Neural crest cell (in vitro differentiated cells): ENCODE results near the gene GRK5. TPM values are rescaled to one million over a fixed set of nuclear protein-coding genes. Genes with fewer than 3 reads are reported as not detected.
"Not testable (repeated sequence)": the region's sequence is repeated elsewhere in the genome, so short reads cannot be mapped to it uniquely, and the experiment has no call there.

Experiments
- DNase-seq: peaks from one replicate; pipeline ENCODE4 v3.0.0; 2021; ENCODE audit warnings: low read depth, mixed read lengths, low spot score
- H3K27ac Mint-ChIP-seq: one replicate; pipeline ENCODE4 v1.8.0; 2021; ENCODE audit warnings: mild to moderate bottlenecking, mixed read lengths; ENCODE audit not compliant: unreplicated experiment
- H3K27me3 Mint-ChIP-seq: 2 replicates; pipeline ENCODE4 v1.8.0; 2021; ENCODE audit warnings: low read depth, mild to moderate bottlenecking, mixed read lengths
- H3K36me3 Mint-ChIP-seq: 2 replicates; pipeline ENCODE4 v1.8.0; 2021; ENCODE audit warnings: low read depth, mild to moderate bottlenecking, mixed read lengths
- H3K4me1 Mint-ChIP-seq: 2 replicates; pipeline ENCODE4 v1.8.0; 2021; ENCODE audit warnings: mixed read lengths
- H3K4me3 Mint-ChIP-seq: one replicate; pipeline ENCODE4 v1.8.0; 2021; ENCODE audit warnings: mild to moderate bottlenecking, mixed read lengths
- H3K9me3 Mint-ChIP-seq: 2 replicates; pipeline ENCODE4 v1.8.0; 2021; ENCODE audit warnings: mixed read lengths
- total RNA-seq: library from RNA; stranded (reverse); gene quantifications from 2 replicates; pipeline ENCODE4 v1.2.1, GENCODE V29; 2021
- TF ChIP-seq, protein P1 (sequence below): fragments of 200-600 bp; sonication (generic); conservative IDR thresholded peaks from 2 replicates; pipeline ENCODE4 v1.5.0; 2021; ENCODE audit warnings: antibody characterized with exemption, mild to moderate bottlenecking

Gene GRK5
- total RNA-seq, 1 donor from 2014 or later: 13.5 TPM

DNA sequence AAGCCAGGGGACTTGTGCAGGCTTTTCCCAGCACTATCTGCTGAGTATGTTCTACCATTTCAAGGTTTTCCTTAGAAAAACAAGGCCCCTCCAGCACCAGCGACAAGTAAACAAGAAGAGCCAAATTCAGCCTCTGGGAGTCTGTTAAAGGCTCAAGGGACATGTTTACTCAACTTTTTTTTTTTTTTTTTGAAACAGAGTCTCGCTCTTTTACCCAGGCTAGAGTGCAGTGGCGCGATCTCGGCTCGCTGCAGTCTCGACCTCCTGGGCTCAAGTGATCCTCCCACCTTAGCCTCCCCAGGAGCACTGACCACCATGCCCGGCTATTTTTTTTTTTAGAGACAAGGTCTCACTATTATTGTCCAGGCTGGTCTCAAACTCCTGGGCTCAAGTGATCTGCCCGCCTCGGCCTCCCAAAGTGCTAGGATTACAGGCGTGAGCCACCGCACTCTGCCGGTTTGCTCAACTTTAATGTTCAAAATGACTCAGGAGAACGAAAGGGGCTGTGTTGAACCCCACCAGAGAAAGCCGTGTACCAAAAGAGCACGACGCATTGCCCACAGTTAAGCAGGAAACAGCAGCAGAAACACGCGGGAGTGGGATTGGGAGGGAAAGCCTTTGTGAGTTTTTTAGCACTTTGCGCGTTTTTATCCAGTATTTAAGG, 29.5 kb upstream of the GRK5 start:
- Mint-ChIP-seq H3K4me3 (peak overlapping the region; percentile 99), H3K9me3 (no peaks in the 10 kb centered on the region), H3K27me3 (no peaks in the 10 kb centered on the region), H3K4me1 (peaks cover 35% of the 10 kb centered on the region), H3K36me3 (peaks cover 9% of the 10 kb centered on the region), H3K27ac (peak overlapping the region; percentile 100)
- DNase-seq: no peak
- TF ChIP-seq, protein P1, sequence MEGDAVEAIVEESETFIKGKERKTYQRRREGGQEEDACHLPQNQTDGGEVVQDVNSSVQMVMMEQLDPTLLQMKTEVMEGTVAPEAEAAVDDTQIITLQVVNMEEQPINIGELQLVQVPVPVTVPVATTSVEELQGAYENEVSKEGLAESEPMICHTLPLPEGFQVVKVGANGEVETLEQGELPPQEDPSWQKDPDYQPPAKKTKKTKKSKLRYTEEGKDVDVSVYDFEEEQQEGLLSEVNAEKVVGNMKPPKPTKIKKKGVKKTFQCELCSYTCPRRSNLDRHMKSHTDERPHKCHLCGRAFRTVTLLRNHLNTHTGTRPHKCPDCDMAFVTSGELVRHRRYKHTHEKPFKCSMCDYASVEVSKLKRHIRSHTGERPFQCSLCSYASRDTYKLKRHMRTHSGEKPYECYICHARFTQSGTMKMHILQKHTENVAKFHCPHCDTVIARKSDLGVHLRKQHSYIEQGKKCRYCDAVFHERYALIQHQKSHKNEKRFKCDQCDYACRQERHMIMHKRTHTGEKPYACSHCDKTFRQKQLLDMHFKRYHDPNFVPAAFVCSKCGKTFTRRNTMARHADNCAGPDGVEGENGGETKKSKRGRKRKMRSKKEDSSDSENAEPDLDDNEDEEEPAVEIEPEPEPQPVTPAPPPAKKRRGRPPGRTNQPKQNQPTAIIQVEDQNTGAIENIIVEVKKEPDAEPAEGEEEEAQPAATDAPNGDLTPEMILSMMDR: no peak

DNA sequence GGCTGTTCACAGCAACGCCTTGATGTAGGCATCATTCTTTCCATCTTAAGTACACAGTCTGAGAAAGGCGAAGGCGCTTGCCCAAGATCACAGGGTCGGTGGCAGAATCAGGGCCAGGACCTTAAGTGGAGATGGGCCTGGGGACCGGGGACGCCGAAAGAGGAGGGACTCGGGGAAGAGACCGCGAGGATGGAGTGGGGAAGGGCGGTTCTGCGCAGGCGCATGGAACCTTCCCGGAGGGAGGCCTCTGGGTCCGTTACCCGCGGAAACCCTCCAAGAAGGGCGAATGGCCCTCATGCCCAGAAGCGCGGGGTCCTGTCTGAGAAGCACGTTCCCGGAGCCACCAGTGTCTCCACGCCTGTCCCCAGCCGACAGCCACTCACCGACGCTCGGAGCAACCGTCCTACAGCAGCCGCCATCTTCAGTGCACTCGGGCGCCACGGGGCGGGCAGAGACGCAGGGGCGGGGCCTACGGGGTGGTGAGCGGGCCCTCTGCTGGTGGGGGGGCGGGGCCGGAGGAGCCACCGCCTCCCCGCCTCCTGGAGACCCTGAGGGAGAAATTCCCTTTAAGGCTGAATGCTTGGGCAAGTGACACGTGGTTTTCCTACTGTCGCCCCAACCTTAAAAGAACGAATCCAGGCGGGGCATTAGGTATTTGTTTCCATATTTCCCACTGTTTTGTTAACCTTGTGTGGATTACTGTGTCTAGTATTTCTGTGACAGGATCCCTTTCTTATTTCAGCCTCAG, 28.8 kb upstream of the GRK5 start, which contains the start of gene PRDX3:
Gene PRDX3, minus strand, starts transcription at position 441 of the 748 bp plus-strand sequence. Its CDS starts 22 bp downstream, at position 419.
- Mint-ChIP-seq H3K4me3 (peak within 1 kb of the TSS; percentile 99), H3K36me3 (peaks cover 9% of the 10 kb centered on the region), H3K27me3 (no peaks in the 10 kb centered on the region), H3K4me1 (peaks cover 35% of the 10 kb centered on the region), H3K27ac (peak within 1 kb of the TSS; percentile 100), H3K9me3 (no peaks in the 10 kb centered on the region)
- TF ChIP-seq, protein P1: peak; percentile 20
- DNase-seq: peak; percentile 94

DNA sequence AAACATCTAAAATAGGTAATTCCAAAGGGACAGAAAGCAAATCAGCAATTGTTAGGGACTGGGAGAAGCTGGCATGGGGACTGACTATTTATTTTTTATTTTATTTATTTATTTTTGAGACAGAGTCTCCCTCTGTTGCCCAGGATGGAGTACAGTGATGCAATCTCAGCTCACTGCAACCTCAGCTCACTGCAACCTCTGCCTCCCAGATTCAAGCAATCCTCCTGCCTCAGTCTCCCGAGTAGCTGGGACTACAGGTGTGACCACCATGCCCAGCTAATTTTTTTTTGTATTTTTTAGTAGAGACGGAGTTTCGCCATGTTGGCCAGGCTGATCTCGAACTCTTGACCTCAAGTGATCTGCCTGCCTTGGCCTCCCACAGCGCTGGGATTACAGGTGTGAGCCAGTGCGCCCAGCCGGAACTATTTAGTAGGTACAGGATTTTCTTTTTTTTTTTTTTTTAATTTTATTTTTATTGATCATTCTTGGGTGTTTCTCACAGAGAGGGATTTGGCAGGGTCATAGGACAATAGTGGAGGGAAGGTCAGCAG, 26.4 kb upstream of the GRK5 start:
- H3K36me3 Mint-ChIP-seq, H3K4me3 Mint-ChIP-seq, H3K27ac Mint-ChIP-seq, H3K27me3 Mint-ChIP-seq, DNase-seq, H3K9me3 Mint-ChIP-seq: not testable (repeated sequence)
- peaks cover 33% of the 10 kb centered on the region for H3K4me1 Mint-ChIP-seq

DNA sequence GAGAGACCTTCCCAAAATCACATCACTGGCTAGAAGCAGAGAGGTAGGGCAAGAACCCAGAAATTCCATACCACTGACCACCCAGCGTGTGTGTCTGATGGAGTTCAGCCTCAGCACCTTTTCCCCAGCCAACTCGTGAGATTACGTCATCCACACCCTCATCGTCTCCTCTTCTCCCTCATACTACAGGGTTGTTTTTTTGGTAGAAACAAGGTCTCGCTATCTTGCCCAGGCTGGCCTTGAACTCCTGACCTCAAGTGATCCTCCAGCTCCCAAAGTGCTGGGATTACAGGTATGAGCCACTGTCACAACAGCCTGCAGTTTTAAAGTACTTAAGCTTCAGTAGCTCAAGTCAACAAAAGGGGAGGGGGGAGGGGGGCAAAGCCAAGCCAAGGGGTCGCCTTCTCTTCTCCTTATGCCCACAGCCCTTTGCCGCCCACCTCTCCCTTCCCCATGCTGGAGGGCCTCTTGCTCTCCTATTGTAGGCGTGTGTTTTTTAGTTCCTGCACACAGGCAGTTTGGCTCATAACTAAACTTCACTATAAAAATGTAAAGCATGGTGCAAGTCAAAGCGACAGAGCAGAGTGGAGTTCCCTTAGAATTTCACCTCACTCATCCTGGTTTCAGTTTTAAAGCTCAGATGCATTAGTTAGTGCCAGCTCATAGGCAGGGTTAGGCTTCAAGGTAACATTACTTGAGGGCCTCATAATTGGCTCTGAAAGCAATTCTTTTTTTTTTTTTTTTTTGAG, 23.5 kb upstream of the GRK5 start:
- H3K4me3 Mint-ChIP-seq: no peak overlapping the region
- H3K27ac Mint-ChIP-seq: peak overlapping the region; percentile 35
- no peaks in the 10 kb centered on the region for H3K27me3 Mint-ChIP-seq
- DNase-seq: no peak
- peaks cover 12% of the 10 kb centered on the region for H3K4me1 Mint-ChIP-seq
- TF ChIP-seq, protein P1: no peak
- no peaks in the 10 kb centered on the region for H3K36me3 Mint-ChIP-seq
- no peaks in the 10 kb centered on the region for H3K9me3 Mint-ChIP-seq

DNA sequence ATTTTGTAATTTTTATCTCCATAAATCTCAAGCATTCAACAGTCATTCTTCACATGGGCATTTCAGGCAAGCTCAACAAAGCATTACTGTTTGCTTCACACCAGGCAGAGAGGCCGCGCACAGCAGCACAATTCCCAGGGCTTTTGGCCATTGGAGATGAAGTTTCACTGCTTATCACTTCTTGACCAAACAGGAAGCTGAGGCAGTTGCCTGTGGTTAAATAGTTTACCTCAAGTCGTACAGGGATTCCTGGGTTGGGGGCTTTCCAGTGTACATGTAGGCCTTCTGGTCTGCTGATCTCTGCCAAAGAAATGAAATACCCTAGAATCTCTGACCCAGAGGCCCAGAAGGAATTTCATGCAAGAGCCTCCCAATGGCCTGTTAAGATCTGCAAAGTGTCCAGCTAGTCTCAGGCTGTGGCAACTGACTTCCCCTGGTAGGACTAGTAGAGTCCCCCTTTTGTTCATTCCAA, 17.5 kb upstream of the GRK5 start:
- peak overlapping the region; percentile 11 for H3K27ac Mint-ChIP-seq
- H3K36me3 Mint-ChIP-seq: no peaks in the 10 kb centered on the region
- DNase-seq: no peak
- H3K27me3 Mint-ChIP-seq: no peaks in the 10 kb centered on the region
- TF ChIP-seq, protein P1: no peak
- no peak overlapping the region for H3K4me3 Mint-ChIP-seq
- no peaks in the 10 kb centered on the region for H3K9me3 Mint-ChIP-seq
- H3K4me1 Mint-ChIP-seq: peaks cover 10% of the 10 kb centered on the region
